T follicular helper cell (primary cell): Measurements from ENCODE around the gene FCHSD1.
A peak's percentile ranks its signal among the peaks of the same experiment; 100 is the strongest.

Source experiments
- DNase-seq: peaks from one replicate; pipeline ENCODE4 v3.0.0-alpha.2; 2020; ENCODE audit warnings: low read depth
- total RNA-seq, 2 experiments: gene quantifications; one replicate each; lab custom pipeline; 2026; lab: John Stamatoyannopoulos, UW

The FCHSD1 gene
- 40.1 to 111 reads per million in 2 experiments for total RNA-seq

DNA sequence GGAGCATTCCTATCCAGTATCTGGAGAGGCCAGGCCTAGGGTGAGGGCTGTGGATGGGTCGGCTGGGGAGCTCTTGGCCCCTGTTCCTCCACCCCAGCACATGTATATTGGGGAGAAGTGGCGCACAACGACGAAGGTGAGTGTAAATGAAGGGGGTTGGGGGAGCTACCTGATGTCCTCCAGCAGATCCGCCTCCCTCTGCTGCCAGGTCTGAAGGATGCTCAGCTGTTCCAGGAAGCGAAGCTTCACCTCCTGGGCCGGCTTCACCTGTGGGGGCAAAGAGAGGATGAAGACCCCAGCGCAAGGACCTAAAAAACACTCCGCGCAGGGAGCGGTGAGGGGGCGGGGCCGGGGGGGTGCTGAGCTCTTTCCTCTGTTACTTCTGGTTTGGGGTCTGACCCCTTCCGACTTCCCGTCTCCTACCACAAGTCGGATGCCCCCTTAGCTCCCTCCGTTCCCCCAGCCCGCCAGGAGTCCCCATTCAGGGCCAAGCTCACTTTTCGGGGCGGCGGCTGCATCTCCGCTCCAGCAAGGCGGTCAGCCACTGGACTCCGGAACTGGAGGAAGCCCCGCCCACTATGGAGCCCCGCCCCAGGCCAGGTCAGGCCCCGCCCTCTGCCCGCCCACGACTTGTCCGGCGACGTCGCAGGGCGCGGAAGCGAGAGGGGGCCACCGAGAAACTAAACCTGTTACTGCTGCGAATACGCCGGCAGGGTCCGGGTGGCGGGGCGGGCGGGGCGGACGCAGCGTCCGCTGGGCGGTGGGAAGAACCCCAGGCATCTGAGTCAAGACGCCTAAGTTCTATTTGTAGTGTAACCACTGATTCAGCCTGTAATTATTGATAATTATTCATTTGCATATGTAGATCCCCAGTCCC is at the start of gene FCHSD1:
Gene FCHSD1, minus strand, starts transcription at position 568 of the 877 bp plus-strand sequence. Its CDS starts 50 bp downstream, at position 518.
- peak; percentile 69 for DNase-seq

- no peak for DNase-seq
Measured at GRCh38 chr5:141697586-141697985, 46.4 kb upstream of the FCHSD1 start.

GRCh38 chr5:141696431-141696830 is 45.2 kb upstream of the FCHSD1 start:
- no peak for DNase-seq

DNA sequence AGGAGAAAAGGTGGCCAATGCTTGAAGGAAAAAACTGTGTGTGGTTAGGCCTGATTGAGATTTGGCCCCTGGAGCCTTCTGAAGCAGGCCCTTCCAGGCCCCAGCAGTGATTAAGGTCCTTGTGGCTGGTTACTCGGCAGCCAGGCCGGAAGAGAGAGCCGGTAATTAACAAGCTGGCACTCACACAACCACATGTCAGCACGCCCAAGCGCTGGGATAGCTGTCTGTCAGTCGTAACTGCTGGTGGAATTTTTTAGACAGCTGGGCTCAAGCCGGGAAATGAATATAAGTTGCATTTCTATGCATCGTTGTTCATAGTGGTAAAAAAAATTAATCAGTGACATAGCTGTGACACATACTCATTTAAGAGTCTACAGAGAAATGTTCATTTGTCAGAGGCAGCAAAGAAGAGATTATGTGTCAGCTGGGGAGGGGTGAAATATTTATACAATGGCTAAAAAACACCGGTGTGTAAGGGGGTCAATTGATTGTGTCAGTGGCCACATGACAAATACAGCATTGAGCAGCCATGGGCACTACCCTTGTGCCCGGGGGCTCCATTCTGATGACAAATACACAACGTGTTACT is 44.5 kb upstream of the FCHSD1 start:
- no peak for DNase-seq

- no peak for DNase-seq
Measured at GRCh38 chr5:141694479-141694878, 43.3 kb upstream of the FCHSD1 start.

DNA sequence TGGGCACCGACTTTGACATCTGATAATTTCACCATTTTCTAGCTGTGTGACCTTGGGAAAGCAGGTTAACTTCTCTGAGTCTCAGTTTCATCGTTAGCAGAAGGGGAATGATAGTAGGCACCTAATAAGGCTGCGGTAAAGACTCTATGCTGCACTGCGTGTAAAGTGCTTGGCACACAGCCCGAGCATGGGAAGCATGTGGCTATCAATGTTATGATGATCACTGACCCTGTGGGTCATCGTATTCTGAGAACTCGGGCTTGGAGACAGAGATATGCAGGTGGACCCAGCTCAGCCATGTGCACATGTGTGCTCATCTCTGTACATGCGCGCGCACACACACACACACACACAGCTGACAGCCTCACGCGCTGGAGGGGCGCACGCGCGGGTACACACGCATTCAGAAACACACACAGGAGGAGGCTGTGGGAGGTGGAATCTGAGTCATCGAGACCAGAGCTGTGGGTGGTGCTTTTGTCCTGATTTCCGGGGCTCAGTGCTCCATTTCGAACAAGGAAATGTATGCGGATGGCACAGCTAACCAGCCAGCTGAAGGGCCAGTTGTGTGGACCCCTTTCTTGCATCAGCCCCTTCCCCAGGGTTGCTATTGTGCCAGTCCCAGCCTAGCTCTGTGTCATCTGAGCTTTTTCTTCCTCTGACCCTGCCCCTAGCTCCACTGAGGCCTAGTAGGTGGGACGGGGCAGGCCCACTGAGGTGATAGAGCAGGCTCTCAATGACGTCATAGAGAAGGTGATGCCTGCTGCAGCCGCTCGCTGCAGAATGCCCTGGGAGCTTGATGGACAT is 41.9 kb upstream of the FCHSD1 start:
- DNase-seq = peak; percentile 62

GRCh38 chr5:141692533-141692888 is 41.3 kb upstream of the FCHSD1 start:
- no peak for DNase-seq

DNA sequence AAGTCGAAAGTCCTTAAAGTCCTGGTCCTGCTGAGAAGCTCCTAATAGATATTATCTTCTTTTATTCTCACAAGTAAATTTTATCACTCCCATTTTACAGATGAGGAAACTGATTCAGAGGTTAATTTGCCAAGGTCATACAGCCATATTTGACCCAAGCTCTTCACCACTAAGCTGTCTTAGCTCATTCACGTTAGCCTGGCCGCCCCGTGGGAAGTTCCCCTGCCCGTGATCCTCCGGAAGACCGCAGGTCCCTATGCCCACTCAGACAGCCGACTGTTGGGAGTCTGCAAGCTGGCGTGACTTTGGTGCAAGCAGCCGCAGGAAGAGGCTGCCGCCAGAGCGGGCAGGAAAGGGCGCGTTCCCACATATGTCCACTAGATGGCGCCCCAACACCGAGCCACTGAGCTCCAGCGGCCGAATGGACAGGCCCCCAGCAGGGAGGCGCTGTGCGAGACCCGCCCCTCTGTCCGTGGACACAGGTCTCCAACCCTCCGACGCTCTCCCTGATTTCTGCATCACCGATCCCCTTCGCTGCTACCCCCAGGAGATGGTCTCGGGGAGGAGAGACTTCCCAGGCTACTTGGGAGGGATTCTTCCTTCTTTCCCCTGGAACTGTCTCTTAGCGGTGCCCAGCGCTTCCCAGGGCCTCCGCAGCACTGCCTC is 40.8 kb upstream of the FCHSD1 start:
- peak; percentile 71 for DNase-seq

- DNase-seq = no peak
Measured at GRCh38 chr5:141691286-141691866, 40.2 kb upstream of the FCHSD1 start.

DNA sequence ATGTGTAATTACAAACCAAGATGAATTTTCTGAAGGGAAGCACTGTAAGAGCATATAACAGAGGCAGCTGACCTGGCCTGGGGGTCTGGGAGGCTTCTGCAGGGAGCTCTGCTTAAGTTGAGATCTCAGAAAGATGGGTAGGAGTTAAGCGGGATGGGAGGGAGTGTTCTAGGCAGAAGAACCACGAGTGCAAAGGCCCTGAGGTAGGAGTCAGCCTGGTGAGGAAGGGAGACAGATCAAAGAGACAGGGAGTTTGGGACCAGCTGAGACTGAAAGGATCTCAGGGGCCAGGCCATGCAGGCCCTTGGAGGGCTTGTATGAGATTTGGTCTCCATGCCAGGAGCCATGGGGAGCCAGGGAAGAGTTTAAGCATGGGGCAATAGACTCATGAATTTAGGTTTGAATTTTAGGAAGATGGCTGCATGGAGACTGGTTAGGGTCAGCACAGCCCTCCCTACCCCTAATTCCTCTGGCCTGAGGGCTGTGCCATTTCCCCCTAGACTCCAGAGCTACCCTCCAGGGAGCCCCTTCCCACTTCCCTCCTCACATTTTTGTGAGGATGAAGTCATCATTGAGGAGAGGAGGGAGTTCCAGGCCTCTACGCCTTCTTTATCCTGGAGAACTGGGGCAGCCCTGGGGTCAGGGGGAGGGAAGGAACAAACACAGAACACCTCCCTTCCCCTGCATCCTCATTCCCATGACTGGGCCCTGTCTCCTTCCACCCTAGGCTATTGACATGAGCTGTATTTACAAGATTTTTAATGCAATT is 35.6 kb upstream of the FCHSD1 start:
- no peak for DNase-seq

- no peak for DNase-seq
Measured at GRCh38 chr5:141685591-141685990, 34.4 kb upstream of the FCHSD1 start.

- DNase-seq = no peak
Measured at GRCh38 chr5:141683596-141684141, 32.5 kb upstream of the FCHSD1 start.

GRCh38 chr5:141681695-141682641 is 30.8 kb upstream of the FCHSD1 start, which contains the start of gene ARAP3:
Gene ARAP3 (minus strand): TSS chr5:141682230. CDS start chr5:141680486, 1,744 bp downstream.
- DNase-seq = no peak

- no peak for DNase-seq
Measured at GRCh38 chr5:141681295-141681694, 30.1 kb upstream of the FCHSD1 start.

DNA sequence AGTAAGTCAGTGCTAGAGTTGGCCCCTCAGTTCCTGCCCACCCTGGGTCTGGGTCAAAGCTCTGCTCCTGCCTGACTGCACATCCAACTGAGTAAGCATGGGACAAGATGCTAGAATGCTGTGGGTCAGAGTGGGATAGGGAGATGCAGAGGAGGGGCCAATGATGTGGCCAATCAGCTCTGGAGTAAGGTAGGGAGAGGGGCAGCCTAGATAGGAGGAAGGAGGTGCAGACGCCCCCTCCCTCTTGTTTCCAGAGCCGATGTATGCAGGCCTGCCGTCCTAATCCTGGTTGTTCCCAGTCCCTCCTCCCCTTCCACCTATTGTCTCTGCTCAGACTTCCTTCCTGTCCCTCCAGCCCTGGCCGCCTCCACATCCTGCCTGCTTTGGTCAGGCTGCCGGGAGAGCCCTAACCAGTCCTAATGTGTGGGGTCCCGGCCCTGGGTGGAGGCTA is 29.6 kb upstream of the FCHSD1 start:
- DNase-seq = no peak

- no peak for DNase-seq
Measured at GRCh38 chr5:141680178-141680577, 29.0 kb upstream of the FCHSD1 start.

GRCh38 chr5:141677415-141677814 is 26.2 kb upstream of the FCHSD1 start:
- DNase-seq = no peak

DNA sequence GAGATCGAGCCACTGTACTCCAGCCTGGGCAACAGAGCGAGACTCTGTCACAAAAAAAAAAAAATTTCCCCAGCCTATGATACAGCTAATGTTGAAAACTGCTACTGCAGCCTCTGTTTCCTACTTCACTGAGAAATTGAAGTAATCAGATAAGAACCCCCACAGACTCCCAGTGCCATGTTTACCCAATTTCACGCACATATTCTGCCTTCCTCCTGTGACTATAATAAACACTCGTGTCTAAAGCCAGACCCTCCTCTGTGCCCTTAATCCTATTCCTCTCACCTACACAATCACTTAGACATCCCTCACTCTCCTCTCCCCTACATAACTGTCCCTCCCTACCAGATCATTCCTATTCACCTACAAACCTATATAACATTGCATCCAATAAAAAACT is 24.5 kb upstream of the FCHSD1 start:
- no peak for DNase-seq

- DNase-seq = no peak
Measured at GRCh38 chr5:141674747-141675146, 23.5 kb upstream of the FCHSD1 start.
